Erythroblast (primary cell): ENCODE measurements around the gene CGA.

Experiments used
- GATA1 ChIP-seq: IDR thresholded peaks from 2 replicates; pipeline ENCODE4 v1.6.1; 2011; ENCODE audit warnings: low read depth, mild to moderate bottlenecking, control low read depth, low read length, moderate library complexity
- POLR2A ChIP-seq: IDR thresholded peaks from 2 replicates; pipeline ENCODE4 v1.6.1; 2011; ENCODE audit warnings: mild to moderate bottlenecking, low read length

GRCh38 chr6:87124074-87124473, 29.2 kb upstream of the CGA start:
- no peak for TF ChIP-seq POLR2A
- no peak for TF ChIP-seq GATA1
